GM12892 (cell line): ENCODE data around the gene KPNB1.

Source experiments
- POLR2A ChIP-seq: IDR thresholded peaks from 2 replicates; pipeline ENCODE4 v1.6.1; 2011; ENCODE audit warnings: low read depth, low read length, control low read depth
- POLR2AphosphoS5 ChIP-seq: IDR thresholded peaks from 2 replicates; pipeline ENCODE4 v1.6.1; 2011; ENCODE audit warnings: low read depth, low read length, control low read depth

DNA sequence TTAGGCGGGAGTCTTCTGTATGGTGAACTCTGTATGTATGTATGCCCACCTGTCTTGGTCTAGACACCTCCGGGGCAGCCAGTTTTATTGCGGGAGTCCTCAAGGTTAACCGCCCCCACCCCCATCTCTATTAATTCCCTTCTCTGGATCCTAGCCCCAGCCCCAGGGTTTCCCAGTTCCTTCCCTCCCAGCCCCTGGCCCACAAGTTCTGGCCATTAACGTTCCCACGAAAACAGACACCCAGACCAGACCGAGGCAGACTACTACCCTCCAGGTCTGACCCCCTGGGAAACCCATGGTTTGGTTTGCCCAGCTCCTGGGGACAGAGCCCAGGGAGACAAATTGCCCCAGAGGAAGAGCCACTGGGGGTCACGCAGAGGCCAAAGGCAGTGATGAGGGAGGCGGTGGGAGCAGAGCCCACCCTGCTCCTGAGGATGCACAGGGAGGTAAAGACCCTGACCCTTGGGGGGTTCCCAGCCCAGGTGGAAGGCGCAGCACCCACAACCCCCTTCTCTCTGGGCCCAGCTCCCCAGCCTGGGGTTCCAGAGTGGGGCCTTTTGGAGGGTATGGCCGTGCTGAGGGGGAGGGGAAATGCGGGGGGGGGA lies 52.8 kb downstream of the KPNB1 start:
- TF ChIP-seq POLR2AphosphoS5 (no peak), POLR2A (no peak)
